Measurements from ENCODE around the gene MTA1. TPM values are rescaled to one million over a fixed set of nuclear protein-coding genes. Genes with fewer than 3 reads are reported as not detected.

MTA1 gene
- total and polyA plus RNA-seq, 2 donors (not counting 1 experiment from before 2014, with no cell fraction given), result 137 to 147 TPM

- Histone ChIP-seq H3K27ac (ENCODE audit: low read length in 2 of 2) (no peak overlapping the region), H3K27me3 (replicated peaks in 1 of 4; ENCODE audit: control extremely low read depth in 1 of 4, control insufficient read depth in 3 of 4, insufficient read depth in 4 of 4, low read length in 3 of 4) (no peaks in the 10 kb centered on the region), H3K4me3 (ENCODE audit: control extremely low read depth in 1 of 5, extremely low read depth in 1 of 5, insufficient read depth in 1 of 5, low read depth in 2 of 5, low read length in 4 of 5) (no peak overlapping the region), H3K4me2 (replicated peaks; ENCODE audit: low read depth, low read length, poor library complexity, severe bottlenecking) (no peak overlapping the region), H3K9ac (ENCODE audit: low read length) (no peak overlapping the region), H3K36me3 (replicated peaks in 1 of 2; ENCODE audit: control extremely low read depth in 1 of 2, control insufficient read depth in 1 of 2, extremely low read depth in 1 of 2, insufficient read depth in 2 of 2, low read length in 1 of 2) (no peaks in the 10 kb centered on the region), H3K9me3 (ENCODE audit: control extremely low read depth in 1 of 3, control insufficient read depth in 2 of 3, insufficient read depth in 1 of 3, low read length in 2 of 3) (no peaks in the 10 kb centered on the region), H2AFZ (ENCODE audit: insufficient read depth, low read depth, low read length, poor library complexity, severe bottlenecking) (no peak overlapping the region), H3K4me1 (ENCODE audit: control insufficient read depth in 2 of 2, insufficient read depth in 2 of 2, low read length in 2 of 2) (no peaks in the 10 kb centered on the region), H4K20me1 (ENCODE audit: control insufficient read depth, insufficient read depth, low read length, poor library complexity, severe bottlenecking) (no peaks in the 10 kb centered on the region), H3K79me2 (ENCODE audit: control insufficient read depth, insufficient read depth, low read length) (no peaks in the 10 kb centered on the region)
- TF ChIP-seq EZH2 (IDR thresholded peaks at IDR 0.05; ENCODE audit: borderline replicate concordance, insufficient read depth, low read depth, low read length, poor library complexity, severe bottlenecking), result no peak
- 96% methylated on average over 24 of the region's 26 CpGs for WGBS (ENCODE audit: insufficient coverage)
- Mint-ChIP-seq H3K27ac (no peak overlapping the region), H3K4me3 (no peak overlapping the region), H3K4me1 (no peaks in the 10 kb centered on the region), H3K27me3 (no peaks in the 10 kb centered on the region), H3K9me3 (ENCODE audit: insufficient read depth) (no peaks in the 10 kb centered on the region)
- intact Hi-C loops (cut with micrococcal nuclease), result no loop called here
- ChIA-PET CTCF (no interaction called here), POLR2A (no interaction called here)
- no peak for ATAC-seq (ENCODE audit: low read depth)
- no peak for DNase-seq
These were observed 37.1 kb upstream of the MTA1 start for GRCh38 chr14:105382343-105383082.

- POLR2A ChIA-PET, result no interaction called here
- intact Hi-C loops (cut with micrococcal nuclease), result no loop called here
- H3K9ac ChIP-seq (ENCODE audit: low read length), result no peak overlapping the region
- H3K4me2 ChIP-seq (replicated peaks; ENCODE audit: low read depth, low read length, poor library complexity, severe bottlenecking), result no peak overlapping the region
- H3K79me2 ChIP-seq (ENCODE audit: control insufficient read depth, insufficient read depth, low read length), result no peaks in the 10 kb centered on the region
- H3K36me3 ChIP-seq (replicated peaks in 1 of 2; ENCODE audit: control extremely low read depth in 1 of 2, control insufficient read depth in 1 of 2, extremely low read depth in 1 of 2, insufficient read depth in 2 of 2, low read length in 1 of 2), result no peaks in the 10 kb centered on the region
- H2AFZ ChIP-seq (ENCODE audit: insufficient read depth, low read depth, low read length, poor library complexity, severe bottlenecking), result no peak overlapping the region
- ATAC-seq (ENCODE audit: low read depth), result no peak
- no peak overlapping the region for H3K4me3 Mint-ChIP-seq
- H3K9me3 Mint-ChIP-seq (ENCODE audit: insufficient read depth), result no peaks in the 10 kb centered on the region
- CTCF ChIA-PET, result no interaction called here
- WGBS (ENCODE audit: insufficient coverage), result 98% methylated on average over 25 of the region's 32 CpGs
- H3K4me3 ChIP-seq (ENCODE audit: control extremely low read depth in 1 of 5, extremely low read depth in 1 of 5, insufficient read depth in 1 of 5, low read depth in 2 of 5, low read length in 4 of 5), result no peak overlapping the region
- no peak overlapping the region for H3K27ac Mint-ChIP-seq
- no peaks in the 10 kb centered on the region for H3K4me1 Mint-ChIP-seq
- no peak overlapping the region for H3K27ac ChIP-seq (ENCODE audit: low read length in 2 of 2)
- TF ChIP-seq EZH2 (IDR thresholded peaks at IDR 0.05; ENCODE audit: borderline replicate concordance, insufficient read depth, low read depth, low read length, poor library complexity, severe bottlenecking) (no peak), CTCF (IDR thresholded peaks at IDR 0.05) (no peak)
- H3K27me3 Mint-ChIP-seq, result no peaks in the 10 kb centered on the region
- no peaks in the 10 kb centered on the region for H3K27me3 ChIP-seq (replicated peaks in 1 of 4; ENCODE audit: control extremely low read depth in 1 of 4, control insufficient read depth in 3 of 4, insufficient read depth in 4 of 4, low read length in 3 of 4)
- H4K20me1 ChIP-seq (ENCODE audit: control insufficient read depth, insufficient read depth, low read length, poor library complexity, severe bottlenecking), result no peaks in the 10 kb centered on the region
- no peaks in the 10 kb centered on the region for H3K9me3 ChIP-seq (ENCODE audit: control extremely low read depth in 1 of 3, control insufficient read depth in 2 of 3, insufficient read depth in 1 of 3, low read length in 2 of 3)
- no peaks in the 10 kb centered on the region for H3K4me1 ChIP-seq (ENCODE audit: control insufficient read depth in 2 of 2, insufficient read depth in 2 of 2, low read length in 2 of 2)
- no peak for DNase-seq
These were observed 36.4 kb upstream of the MTA1 start for GRCh38 chr14:105383083-105383730.
